ENCODE measurements around the gene TPSB2. TPM values are rescaled to one million over a fixed set of nuclear protein-coding genes. Genes with fewer than 3 reads are reported as not detected.

TPSB2 gene
- total and polyA plus RNA-seq, 9 of the 15 experiments (the other 6 are each of a cell fraction or from before 2014, with no cell fraction given) = 0.18 TPM; not detected in 8

GRCh38 chr16:1206786-1207185 lies 23.2 kb downstream of the TPSB2 start:
- Histone ChIP-seq H3K9ac (ENCODE audit: insufficient read depth in 1 of 2, low read depth in 2 of 2, low read length in 2 of 2) (no peak overlapping the region), H3K79me2 (ENCODE audit: control insufficient read depth, insufficient read depth, low read length) (no peaks in the 10 kb centered on the region), H2AFZ (ENCODE audit: low read depth, low read length) (no peak overlapping the region), H3K36me3 (ENCODE audit: control insufficient read depth, insufficient read depth, low read length) (no peaks in the 10 kb centered on the region), H4K20me1 (replicated peaks; ENCODE audit: control insufficient read depth, insufficient read depth, low read length) (no peaks in the 10 kb centered on the region), H3K27me3 (ENCODE audit: control insufficient read depth in 2 of 2, insufficient read depth in 2 of 2, low read length in 2 of 2) (peaks cover 32 to 89% of the 10 kb centered on the region in 2 experiments; a peak in 4 of 5 replicates), H3K4me2 (ENCODE audit: insufficient read depth, low read length) (no peak overlapping the region), H3K4me3 (no peak overlapping the region), H3K9me3 (replicated peaks; ENCODE audit: control insufficient read depth, insufficient read depth, low read depth, low read length) (no peaks in the 10 kb centered on the region), H3K4me1 (replicated peaks in 1 of 2; ENCODE audit: control insufficient read depth in 2 of 2, insufficient read depth in 2 of 2, low read length in 2 of 2) (peaks cover 0 to 51% of the 10 kb centered on the region in 2 experiments; a peak in 2 of 5 replicates), H3K9me1 (ENCODE audit: control insufficient read depth, insufficient read depth, low read length) (no peaks in the 10 kb centered on the region), H3K27ac (ENCODE audit: extremely low read depth, low read depth, low read length) (no peak overlapping the region)
- intact Hi-C loops (cut with micrococcal nuclease) (no loop called here), in situ Hi-C loops (cut with MboI) (no loop called here)
- DNase-seq (ENCODE audit: extremely low read depth in 1 of 4, low spot score in 3 of 4) (no peak), ATAC-seq (no peak), FAIRE-seq (no peak)
- ChIA-PET CTCF (ENCODE audit: low intra/inter-chr PET ratio) (no interaction called here), POLR2A (no interaction called here)
- WGBS (ENCODE audit: insufficient coverage, low coverage, missing lambda C conversion rate) = 0% methylated on average over 12 of the region's 16 CpGs
- BruUV-seq (replicated peaks) = no TSS peak
- no peak for TF ChIP-seq MITF (IDR thresholded peaks at IDR 0.05)
- no peak for TF ChIP-seq SAFB (IDR thresholded peaks at IDR 0.05; ENCODE audit: borderline replicate concordance, low read depth, low read length)
- no peak for TF ChIP-seq STAT6 (CRISPR knock-in tag; IDR thresholded peaks at IDR 0.05)
- no peak for TF ChIP-seq EZH2 (IDR thresholded peaks at IDR 0.05; ENCODE audit: borderline replicate concordance, low read depth, low read length)
- TF ChIP-seq POLR2AphosphoS2 (IDR thresholded peaks at IDR 0.05; ENCODE audit: low read length) = no peak
- no peak for TF ChIP-seq NCOR1 (IDR thresholded peaks at IDR 0.05)

Data from K562 (cell line).